ENCODE measurements around the gene TMEM134.

TMEM134 gene

DNA sequence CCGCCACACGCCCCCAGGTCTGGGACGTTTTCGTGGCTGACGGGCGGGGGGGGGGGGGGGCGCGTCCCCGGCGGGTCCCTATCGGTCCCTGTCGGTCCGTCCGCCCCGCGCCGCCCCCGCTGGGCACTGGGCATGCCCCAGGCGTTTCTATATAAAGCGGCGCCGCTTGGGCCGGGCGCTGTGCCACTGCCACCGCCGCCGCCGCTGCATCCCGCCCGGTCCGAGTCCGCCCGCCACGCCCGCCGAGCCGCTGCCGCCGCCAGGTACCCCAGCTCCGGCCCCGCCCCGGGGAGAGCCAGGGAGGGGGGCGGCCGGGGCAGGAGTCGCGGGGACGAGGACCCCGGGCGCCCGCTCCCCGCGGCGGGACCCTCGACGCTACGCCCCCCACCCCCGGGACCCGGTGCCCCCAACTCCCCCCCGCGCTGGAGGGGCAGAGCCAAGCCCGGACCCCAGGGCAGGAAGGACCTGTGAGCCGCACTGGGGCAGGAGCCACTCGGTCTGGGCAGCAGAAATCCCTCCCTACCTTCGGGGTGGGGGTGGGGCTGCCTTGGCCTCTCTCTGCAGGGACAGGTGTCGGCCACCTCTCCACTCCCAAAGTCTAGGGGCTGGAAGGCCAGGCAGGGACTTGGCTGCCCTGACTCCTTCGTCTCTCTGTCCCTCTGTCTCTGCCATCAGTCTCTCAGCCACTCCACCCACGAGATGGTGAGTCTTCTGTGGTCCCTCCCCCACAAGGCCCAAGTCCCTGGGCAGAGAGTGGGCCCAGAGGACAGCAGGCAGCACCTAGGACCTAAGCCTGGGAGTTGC, 53.3 kb downstream of the TMEM134 start, which contains the start of gene CARNS1:
CARNS1 (plus strand) TSS at position 178 of the 804 bp plus-strand sequence; CDS start at position 700, 522 bp downstream.
- no peak within 1 kb of the TSS for H3K4me3 ChIP-seq (ENCODE audit: low read depth, low read length)
- TF ChIP-seq, protein P1, sequence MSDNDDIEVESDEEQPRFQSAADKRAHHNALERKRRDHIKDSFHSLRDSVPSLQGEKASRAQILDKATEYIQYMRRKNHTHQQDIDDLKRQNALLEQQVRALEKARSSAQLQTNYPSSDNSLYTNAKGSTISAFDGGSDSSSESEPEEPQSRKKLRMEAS (IDR thresholded peaks at IDR 0.05; ENCODE audit: low read depth, low read length), result no peak
- TF ChIP-seq MYC (IDR thresholded peaks at IDR 0.05; ENCODE audit: low read depth, low read length) (no peak), POLR2A (IDR thresholded peaks at IDR 0.05; ENCODE audit: extremely low read depth, insufficient read length) (no peak)
- TF ChIP-seq, protein P2, sequence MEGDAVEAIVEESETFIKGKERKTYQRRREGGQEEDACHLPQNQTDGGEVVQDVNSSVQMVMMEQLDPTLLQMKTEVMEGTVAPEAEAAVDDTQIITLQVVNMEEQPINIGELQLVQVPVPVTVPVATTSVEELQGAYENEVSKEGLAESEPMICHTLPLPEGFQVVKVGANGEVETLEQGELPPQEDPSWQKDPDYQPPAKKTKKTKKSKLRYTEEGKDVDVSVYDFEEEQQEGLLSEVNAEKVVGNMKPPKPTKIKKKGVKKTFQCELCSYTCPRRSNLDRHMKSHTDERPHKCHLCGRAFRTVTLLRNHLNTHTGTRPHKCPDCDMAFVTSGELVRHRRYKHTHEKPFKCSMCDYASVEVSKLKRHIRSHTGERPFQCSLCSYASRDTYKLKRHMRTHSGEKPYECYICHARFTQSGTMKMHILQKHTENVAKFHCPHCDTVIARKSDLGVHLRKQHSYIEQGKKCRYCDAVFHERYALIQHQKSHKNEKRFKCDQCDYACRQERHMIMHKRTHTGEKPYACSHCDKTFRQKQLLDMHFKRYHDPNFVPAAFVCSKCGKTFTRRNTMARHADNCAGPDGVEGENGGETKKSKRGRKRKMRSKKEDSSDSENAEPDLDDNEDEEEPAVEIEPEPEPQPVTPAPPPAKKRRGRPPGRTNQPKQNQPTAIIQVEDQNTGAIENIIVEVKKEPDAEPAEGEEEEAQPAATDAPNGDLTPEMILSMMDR (IDR thresholded peaks at IDR 0.05; ENCODE audit: low read depth, low read length), result no peak
- DNase-seq (ENCODE audit: low read depth), result no peak

DNA sequence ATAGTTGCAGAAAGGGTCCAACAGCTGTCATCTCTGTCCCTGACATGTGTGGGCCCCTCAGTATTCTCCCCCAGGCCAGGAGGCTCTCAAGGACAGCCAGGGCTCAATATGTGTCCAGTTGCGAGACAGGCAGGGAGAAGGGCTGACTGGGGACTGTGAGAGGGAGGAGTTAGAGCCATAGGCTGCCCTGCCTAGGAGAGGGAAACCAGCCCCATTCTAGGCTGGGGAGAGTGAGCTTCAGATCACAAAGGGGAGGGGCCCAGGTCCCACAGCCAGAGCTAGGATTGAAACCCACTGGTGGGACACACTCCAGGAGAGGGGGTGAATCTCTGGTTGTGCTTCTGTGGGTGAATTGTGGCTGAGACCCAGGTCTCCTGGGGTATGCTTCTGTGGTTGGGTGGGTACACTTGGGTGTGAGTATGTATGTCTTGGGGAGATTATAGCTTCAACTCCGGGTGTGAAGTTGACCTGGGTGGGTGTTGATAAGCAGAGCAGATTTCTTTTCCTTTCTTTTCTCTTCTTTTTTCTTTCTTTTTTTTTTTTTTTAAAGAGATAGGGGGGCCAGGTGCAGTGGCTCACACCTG, 55.7 kb downstream of the TMEM134 start:
- no peak overlapping the region for H3K4me3 ChIP-seq (ENCODE audit: low read depth, low read length)
- peak; percentile 45 for DNase-seq (ENCODE audit: low read depth)
- TF ChIP-seq MYC (IDR thresholded peaks at IDR 0.05; ENCODE audit: low read depth, low read length), result no peak
- no peak for TF ChIP-seq POLR2A (IDR thresholded peaks at IDR 0.05; ENCODE audit: extremely low read depth, insufficient read length)
- TF ChIP-seq, protein P1 (IDR thresholded peaks at IDR 0.05; ENCODE audit: low read depth, low read length), result no peak

DNA sequence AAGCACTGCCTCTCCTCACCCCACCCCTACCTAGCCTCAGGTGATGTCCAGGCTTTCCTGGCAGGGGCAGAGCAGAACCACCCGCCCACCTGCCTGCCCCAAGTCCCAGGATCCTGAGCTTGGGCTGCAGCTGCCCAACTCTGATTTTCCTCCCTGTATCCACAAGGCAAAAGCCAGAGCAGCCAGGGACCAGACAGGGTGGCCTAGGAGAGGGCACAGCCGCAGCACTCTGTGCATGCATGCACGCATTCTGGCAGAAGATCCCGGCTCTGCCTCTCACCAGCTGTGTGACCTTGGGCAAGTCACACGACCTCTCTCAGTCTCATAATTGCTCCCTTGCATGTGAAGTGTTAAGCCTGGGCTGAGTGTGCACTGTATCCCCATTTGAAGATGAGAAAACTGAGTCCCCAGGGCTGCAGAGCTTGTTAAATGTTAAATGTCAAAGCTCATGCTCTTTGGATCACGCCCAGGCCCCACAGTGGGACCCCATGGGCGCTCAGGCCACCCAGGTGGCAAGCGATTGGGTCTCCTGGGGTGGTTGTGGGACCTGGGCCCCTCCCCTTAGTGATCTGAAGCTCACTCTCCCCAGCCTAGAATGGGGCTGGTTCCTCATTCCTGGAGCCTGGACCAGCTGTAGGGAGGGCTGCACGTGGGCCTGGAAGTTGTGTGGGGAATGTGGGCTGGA, 56.4 kb downstream of the TMEM134 start:
- no peak for TF ChIP-seq MYC (IDR thresholded peaks at IDR 0.05; ENCODE audit: low read depth, low read length)
- TF ChIP-seq, protein P1 (IDR thresholded peaks at IDR 0.05; ENCODE audit: low read depth, low read length), result no peak
- TF ChIP-seq, protein P2 (IDR thresholded peaks at IDR 0.05; ENCODE audit: low read depth, low read length), result no peak
- H3K4me3 ChIP-seq (ENCODE audit: low read depth, low read length), result no peak overlapping the region
- DNase-seq (ENCODE audit: low read depth), result no peak

DNA sequence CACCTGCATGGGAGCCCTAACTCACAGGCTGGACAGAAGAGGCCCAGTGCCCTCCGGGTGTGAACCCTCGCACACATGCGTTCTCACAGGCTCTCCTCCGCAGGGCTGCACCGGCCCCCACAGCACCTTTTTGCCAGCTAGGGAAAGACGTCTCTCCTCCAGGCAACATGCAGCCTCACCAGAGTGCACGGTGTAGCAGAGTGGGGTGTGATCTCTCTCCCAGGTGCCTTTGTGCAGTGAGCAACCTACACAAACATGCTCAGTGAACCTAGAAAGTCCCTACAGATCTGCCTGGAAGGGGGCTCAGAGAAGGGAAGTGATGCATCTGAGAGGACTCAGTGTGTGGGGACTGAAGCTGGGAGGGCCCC, 57.3 kb downstream of the TMEM134 start:
- DNase-seq (ENCODE audit: low read depth), result no peak
- TF ChIP-seq, protein P1 (IDR thresholded peaks at IDR 0.05; ENCODE audit: low read depth, low read length), result no peak
- TF ChIP-seq, protein P2 (IDR thresholded peaks at IDR 0.05; ENCODE audit: low read depth, low read length), result no peak
- TF ChIP-seq POLR2A (IDR thresholded peaks at IDR 0.05; ENCODE audit: extremely low read depth, insufficient read length), result no peak
- no peak for TF ChIP-seq MYC (IDR thresholded peaks at IDR 0.05; ENCODE audit: low read depth, low read length)

More for the DNA sequence above, 57.3 kb downstream of the TMEM134 start:
- H3K4me3 ChIP-seq (ENCODE audit: low read depth, low read length), result no peak overlapping the region

Data from NB4 (cell line).